ENCODE data around the gene SPC24. TPM values are rescaled to one million over a fixed set of nuclear protein-coding genes. Genes with fewer than 3 reads are reported as not detected.
"Not testable (repeated sequence)": the region's sequence is repeated elsewhere in the genome, so short reads cannot be mapped to it uniquely, and the experiment has no call there.

Gene SPC24
- total RNA-seq, 2 donors from 2014 or later = 3.4 to 3.9 TPM

DNA sequence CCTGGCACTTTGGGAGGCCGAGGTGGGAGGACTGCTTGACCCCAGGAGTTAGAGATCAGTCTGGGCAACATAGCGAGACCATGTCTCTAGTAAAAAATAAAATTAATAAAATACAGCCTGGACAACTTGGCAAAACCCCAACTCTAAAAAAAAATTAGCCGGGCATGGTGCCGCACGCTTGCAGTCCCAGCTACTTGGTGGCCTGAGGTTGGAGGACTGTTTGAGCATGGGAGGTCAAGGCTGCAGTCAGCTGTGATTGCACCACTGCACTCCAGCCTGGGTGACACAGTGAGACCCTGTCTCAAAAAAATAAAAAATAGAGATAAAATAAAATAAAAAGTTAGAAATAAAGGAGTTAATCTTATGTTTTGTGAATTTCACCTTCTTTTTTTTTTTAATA is 15.6 kb upstream of the SPC24 start:
- no peak for DNase-seq
- no peak for ATAC-seq
- intact Hi-C loops (cut with DNase I) = no loop called here

DNA sequence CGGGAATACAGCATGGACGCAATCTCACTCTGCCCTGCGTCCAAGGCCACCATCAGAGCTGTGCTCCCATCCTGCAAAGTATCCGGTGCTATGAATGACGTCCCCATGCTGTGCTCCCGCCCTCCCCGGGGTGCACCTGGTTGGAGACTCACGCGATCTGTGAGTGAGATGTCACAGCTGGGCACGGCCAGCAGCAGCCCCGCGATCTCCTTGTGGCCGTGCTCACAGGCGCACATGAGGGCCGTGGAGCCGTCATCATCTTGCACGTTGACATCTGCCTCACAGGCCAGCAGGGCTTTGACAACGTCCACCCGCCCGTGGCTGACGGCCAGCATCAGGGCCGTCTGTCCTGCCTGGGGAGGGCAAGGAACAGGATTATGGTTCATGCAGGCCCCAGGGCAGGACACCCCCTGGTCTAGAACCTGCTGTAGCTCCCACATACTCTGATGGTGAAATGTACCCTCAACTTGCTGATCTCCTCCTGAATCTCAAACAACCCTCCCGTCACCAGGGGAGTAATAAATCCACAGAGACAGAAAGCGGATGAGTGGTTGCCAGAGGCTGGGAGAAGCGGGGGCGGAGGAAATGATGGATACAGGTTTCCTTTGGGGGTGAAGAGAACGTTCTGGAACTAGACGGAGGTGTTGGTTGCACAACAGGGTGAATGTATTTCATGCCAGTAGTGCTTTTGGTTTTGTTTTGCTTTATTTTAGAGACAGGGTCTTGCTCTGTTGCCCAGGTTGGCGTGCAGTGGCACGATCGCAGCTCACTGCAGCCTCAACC is 14.5 kb upstream of the SPC24 start:
- ATAC-seq (no peak), DNase-seq (no peak)
- intact Hi-C loops (cut with DNase I) = no loop called here

DNA sequence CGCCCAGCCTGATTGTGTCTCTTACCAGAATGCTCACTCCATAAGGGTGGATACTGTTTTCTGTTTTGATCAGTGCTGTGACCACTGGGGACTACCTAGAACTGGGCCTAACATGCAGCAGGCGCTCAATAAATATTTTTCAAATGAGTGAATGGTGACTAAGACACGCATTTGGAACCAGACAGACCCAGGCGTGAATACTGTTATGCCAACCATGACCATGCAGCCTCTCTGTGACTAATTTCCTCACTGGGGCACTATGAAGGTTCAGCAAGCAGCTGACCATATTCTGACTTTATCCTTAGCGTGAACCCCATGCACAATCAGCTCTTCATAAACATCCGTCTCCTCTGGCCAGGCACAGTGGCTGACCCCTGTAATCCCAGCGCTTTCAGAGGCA is 13.0 kb upstream of the SPC24 start:
- DNase-seq (no peak), ATAC-seq (no peak)
- intact Hi-C loops (cut with DNase I) = no loop called here

DNA sequence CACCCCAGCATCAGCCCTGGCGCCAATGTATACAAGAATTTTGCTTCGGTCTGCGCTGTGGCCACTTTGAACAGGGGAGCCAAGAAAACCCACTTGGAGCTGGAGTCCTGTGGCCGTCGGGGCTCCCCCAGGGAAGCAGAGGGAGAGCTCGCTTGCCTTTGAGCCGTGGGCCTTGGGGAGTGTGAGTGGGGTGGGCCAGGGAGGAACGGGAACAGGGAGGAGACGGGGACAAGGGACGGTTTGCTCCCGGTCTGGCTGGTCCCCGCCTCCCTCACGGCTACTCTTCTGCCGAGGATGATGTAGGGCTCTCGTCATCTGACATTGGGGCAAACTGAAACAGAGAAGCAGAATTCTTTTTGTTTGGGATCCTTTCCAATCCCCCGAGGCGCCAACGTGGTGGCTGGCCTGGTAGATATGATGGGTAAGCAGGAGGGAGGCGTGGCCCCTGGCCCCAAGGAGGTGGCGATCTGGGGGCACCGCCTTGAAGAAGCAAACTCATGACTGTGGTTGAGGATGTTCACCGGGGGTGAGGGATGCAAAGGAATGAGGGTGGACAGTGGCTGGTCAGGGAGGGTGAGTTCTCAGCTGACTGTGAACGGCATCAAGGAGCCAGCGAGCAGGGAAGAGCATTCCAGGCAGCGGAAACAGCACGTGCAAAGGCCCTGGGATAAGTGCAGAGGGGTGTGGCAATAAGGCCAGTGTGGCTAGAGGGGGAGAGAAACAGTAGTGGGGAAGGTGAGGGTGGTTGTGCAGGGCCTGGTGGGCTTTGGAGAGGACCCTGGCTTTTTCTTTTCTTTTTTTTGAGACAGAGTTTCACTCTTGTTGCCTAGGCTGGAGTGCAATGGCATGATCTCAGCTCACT is 10.9 kb upstream of the SPC24 start:
- DNase-seq (peak; percentile 65), ATAC-seq (peak; percentile 47 to 48)
- intact Hi-C loops (cut with DNase I) = no loop called here

DNA sequence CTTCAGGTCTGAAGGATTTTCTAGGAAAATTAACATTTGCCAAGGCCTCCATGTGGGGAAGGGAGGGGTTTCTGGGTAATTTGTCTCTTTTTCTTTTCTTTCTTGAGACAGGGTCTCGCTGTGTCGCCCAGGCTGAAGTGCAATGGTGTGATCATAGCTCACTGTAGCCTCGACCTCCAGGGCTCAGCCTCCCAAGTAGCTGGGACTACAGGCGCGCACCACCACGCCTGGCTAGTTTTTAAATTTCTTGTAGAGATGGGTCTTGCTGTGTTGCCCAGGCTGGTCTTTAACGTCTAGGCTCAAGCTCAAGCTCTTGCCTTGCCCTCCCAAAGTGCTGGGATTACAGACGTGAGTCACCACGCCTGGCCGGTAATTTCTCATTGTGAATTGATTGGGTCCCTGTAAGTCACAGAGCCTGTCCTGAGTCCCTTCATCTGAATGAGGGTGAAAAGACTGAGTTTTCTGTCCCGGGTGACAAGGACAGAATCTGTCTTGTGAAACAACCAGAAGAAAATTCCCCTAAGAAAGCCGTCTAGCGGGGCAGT is 10.0 kb upstream of the SPC24 start:
- ATAC-seq (peak in 1 of 2 donors; percentile 24), DNase-seq (no peak)
- intact Hi-C loops (cut with DNase I) = no loop called here

DNA sequence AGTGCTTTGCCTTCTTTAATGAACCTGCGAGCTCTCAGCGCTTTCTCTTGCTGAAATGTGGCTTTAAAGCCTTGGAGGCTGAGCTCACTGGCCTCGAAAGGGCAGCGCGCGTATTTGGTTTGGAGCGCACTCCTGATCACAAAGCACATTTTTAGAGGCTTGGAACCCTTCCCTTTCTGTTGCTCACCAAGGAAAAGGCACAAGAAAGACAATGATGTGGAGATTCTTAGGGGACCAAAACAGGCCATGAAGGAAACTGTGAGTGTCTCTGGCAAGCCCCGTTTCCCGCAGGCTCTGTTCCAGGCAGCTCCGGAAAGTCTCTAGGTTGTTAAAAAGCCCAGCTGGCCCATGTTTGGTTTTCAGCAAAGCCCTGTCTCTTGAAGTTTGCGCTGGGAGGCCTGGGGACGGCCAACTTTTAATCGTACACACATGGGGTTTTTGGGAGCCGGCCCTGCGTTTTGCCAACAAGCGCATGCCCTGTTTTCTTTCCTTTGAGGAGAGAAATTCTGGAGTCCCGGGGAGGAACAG is 9.4 kb upstream of the SPC24 start:
- ATAC-seq = peak; percentile 70 to 73
- intact Hi-C loops (cut with DNase I) = no loop called here
- DNase-seq = peak; percentile 86

DNA sequence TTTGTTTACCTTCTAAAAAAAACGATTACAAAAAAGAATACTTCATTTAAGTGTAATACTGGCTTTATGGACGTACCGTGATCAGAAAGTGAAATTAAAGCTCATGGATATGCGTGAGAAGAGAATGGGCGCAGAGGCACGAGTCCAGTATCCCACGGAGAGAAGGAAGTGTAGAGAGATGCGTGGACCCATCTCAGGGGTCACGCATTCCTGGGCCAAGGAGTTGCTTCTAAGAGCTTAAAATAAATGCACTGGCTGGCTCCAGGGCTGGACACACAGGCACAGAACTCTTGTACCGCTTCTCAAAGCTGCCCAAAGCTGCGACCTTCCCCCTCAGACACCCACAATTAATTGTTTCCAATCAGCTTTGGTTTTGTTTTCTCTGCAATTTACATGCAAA is 8.7 kb upstream of the SPC24 start:
- ATAC-seq = no peak
- DNase-seq = no peak
- intact Hi-C loops (cut with DNase I) = no loop called here

DNA sequence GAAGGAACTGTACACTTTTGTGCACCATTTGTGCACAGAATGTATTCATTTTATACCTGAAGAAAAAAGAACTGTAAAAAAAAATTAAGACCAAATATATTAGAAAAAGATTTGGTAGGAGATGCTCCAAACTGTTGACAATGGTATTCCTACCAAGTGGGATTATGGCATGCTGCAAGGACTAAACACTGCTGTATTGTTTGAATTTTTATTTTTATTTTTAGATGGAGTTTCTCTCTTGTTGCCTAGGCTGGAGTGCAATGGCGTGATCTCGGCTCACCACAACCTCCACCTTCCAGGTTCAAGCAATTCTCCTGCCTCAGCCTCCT is 4.8 kb upstream of the SPC24 start:
- DNase-seq; ATAC-seq; intact Hi-C loops (cut with DNase I): not testable (repeated sequence)

DNA sequence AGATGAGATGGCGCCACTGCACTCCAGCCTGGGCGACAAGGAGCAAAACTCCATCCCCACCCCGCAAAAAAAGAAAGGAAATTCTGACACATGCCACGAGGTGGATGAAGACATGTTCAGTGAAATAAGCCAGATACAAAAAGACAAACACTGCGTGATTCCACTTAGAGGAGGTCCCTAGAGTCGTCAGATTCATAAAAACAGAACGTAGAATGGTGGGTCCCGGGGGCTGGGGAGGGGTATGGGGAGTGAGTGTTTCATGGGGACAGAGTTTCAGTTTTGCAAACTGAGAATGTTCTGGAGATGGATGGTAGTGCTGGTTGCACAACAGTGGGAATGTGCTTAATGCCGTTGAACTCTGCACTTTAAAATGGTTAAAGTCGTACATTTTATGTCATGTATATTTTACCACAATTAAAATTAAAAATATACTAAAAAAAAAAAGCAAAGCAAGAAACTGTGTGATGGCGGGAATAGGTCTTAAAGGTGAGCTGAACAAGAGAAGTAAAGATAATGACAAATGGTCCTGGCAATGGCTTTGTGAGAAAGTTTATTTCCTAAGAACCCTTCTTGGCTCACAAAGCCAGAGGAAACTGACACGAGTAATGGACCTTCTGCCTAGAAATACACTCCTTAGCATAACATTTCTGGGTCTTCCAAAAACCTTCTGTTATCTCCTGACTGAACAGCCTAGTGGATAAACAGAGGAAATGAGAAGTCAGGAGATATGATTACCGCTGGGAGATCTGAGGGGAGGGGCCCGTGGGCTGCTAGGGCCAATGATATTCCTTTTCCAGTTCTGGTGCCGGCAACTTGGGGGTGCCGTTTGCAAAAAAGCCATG is 4.2 kb upstream of the SPC24 start:
- DNase-seq (peak; percentile 54), ATAC-seq (peak; percentile 19)
- intact Hi-C loops (cut with DNase I) = no loop called here

DNA sequence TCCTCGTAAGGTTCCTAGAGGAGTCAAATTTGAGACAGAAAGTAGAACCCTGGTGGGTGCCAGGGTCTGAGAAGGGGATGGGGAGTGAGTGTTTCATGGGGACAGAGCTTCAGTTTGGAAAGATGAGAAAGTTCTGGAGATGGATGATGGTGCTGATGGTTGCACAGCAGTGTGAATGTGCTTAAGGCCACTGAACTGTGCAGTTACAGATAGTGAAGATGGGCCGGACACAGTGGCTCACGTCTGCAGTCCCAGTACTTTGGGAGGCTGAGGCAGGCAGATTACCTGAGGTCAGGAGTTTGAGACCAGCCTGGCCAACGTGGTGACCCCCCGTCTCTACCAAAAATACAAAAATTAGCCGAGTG is 917 bp downstream of the SPC24 start:
- ATAC-seq (no peak), DNase-seq (no peak)
- intact Hi-C loops (cut with DNase I) = no loop called here

DNA sequence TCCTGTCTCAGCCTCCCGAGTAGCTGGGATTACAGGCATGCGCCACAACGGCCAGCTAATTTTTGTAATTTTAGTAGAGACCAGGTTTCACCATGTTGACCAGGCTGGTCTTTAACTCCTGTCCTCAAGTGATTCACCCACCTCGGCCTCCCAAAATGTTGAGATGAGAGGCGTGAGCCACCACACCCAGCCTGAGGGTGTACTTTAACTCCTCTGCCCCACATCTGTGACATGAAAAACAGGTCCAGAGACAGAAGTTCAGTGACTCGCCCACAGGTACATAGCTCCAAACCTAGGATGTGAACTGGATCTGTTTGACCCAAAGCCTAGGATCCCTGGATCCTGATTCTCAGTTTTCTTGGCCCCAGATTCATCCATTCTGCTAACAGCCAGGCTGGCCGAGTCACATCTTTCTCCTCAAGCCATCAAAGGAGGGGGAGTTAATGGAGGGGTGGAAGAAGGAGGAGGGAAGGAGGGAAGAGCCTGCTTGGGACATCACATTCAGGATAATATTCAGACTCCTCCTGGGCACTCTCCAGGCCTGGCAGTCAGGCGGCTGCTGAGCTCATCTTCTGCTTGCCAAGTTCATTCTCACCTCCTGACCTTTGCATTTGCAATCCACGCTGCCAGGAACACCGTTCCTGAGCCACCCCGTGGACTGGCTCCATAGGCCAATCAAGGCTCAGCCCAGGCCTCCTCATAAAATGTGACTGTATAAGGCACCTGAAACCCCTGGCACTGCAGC is 3.1 kb downstream of the SPC24 start:
- ATAC-seq = peak; percentile 56 to 64
- intact Hi-C loops (cut with DNase I) = no loop called here
- DNase-seq = peak; percentile 78

DNA sequence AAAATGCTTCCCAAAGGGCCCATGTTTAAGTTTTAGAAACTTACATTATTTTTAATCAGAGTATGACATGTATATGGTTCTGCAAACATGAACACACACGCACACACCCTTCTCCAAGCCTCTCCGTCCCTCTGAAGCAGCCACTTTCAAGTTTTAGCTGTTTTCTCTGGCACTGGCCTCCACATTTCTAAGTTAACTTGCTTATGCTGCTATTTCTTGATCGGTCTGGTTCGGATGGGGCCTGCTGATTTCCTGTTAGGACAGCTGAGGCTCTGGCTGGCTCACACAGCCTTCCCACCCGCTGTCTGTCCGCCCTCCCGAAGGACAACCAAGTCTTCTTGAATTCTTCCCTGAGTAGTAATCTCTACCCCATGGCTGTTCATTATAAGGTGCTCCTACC is 4.4 kb downstream of the SPC24 start:
- DNase-seq (no peak), ATAC-seq (peak in 1 of 2 donors; percentile 12)
- intact Hi-C loops (cut with DNase I) = no loop called here

DNA sequence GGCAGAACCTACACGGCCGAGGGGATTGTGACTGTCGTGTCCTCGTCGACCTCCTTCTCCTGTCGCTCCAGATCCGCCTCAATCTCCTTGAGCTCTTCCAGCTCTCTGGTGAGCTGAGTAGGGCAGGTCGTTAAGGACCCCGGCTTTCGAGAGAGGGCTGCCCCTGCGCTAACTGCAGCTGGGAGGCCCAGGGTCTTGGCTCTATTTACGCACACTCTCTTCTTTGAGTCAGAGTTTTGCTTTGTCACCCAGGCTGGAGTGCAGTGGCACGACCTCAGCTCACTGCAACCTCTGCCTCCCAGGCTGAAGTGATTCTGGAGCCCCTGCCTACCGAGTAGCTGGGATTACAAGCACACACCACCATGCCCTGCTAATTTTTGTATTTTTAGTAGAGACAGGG is 7.6 kb downstream of the SPC24 start:
- DNase-seq = no peak
- ATAC-seq = no peak
- intact Hi-C loops (cut with DNase I) = no loop called here

DNA sequence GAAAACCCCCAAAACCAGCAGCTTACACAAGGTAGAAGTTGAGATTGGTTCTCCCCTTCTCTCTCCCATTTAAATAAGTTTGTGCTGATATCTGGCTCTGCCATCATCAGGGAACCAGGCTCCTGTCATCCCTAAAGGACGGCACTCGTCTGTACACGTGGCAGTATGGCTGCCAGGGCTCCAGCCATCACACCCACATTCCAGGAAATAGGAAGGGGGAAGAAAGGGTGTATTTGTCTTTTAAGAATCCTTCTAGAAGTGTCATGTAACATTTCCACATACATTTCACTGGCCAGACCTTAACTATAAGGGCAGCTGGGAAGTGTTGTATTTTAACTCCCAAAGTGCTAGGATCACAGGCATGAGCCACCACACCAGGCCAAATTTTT is 10.1 kb downstream of the SPC24 start:
- intact Hi-C loops (cut with DNase I) = no loop called here
- DNase-seq = no peak
- no peak for ATAC-seq

DNA sequence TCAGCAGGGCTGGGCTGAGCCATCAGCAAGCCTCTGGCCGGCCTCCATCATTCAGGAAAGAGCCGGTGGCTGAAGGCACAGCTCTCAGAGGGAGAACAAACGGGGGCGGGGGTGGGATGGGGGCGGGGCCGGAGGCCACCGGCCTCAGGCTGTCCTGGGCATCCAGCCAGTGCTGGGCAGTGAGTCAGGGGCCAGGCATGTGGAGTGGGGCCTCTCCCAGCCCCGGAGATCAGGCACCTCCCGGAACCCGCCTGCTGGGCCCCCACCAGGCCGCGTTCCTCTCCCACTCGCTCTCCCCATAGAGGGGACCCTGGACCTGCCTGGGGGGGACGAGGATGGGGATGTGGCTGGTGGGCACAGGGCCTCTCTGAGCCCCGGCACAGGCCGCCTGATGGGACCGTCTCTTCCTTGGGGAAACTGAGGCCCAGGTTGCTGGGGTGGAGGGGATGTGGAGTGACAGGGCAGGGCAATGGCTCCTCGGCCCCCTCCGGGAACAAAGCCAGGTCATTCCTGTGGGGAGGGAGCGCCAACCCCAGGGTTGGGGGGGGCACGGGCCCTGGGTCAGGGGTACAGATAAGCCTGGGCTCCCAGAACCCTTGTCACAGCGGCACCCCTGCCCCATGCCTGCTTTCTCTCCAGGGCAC is 12.9 kb downstream of the SPC24 start:
- intact Hi-C loops (cut with DNase I) = loop anchor here in 1 of 2 donors (2.0 kb wide), 1 partner anchor 54 kb away; the partner anchor contains the start of gene KANK2
- peak; percentile 94 for DNase-seq
- ATAC-seq = peak; percentile 78 to 81

DNA sequence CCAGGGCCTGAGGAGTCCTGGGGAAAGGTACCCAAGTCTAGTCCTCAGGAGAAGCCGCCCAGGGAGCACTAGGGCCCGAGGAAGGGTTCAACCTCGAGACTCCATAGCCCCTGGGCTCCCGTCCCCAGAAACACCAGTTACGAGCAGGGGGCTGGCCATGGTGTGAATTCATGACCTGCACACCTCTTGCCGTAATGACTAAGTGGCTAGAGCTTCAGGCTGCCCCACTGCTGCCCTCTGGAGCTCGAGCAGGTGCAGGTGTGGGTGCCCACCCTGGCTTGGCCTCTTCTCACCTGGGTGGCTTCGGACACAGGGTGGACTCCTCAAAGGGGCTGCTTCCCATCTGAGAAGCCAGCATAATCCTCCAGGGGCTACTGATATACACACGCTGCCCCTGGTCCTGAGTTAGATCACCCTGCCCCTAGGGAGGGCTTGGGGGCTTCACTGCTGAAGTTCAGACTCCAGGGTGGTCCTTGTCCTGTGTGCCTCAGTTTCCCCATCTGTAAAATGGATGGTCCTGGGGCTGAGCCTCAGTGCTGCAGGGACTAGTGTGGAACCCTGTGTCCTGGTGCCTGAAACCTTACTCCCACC is 13.6 kb downstream of the SPC24 start:
- DNase-seq = no peak
- intact Hi-C loops (cut with DNase I) = loop anchor here in 1 of 2 donors (2.0 kb wide), 1 partner anchor 55 kb away; the partner anchor contains the start of gene KANK2
- no peak for ATAC-seq

DNA sequence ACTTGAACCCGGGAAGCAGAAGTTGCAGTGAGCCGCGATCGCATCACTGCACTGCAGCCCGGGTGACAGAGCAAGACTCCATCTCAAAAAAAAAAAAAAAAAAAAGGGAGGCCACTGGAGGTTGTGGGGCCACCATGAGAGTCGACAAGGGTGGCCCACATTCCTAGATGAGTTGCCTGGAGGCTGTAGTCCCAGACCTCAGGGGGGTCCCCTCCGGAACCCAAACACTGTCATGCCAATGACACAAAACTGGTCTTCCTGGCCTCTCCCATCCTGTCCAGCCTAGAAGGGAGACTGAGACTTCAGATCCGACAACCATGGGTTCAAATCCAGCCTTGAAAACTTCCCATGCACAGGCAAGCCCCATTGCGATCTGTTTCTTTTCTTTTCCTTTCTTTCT is 14.7 kb downstream of the SPC24 start:
- no peak for ATAC-seq
- intact Hi-C loops (cut with DNase I) = no loop called here

More for the DNA sequence above, 14.7 kb downstream of the SPC24 start:
- DNase-seq = no peak
